Measurements from ENCODE around the gene IL17RD.

DNA sequence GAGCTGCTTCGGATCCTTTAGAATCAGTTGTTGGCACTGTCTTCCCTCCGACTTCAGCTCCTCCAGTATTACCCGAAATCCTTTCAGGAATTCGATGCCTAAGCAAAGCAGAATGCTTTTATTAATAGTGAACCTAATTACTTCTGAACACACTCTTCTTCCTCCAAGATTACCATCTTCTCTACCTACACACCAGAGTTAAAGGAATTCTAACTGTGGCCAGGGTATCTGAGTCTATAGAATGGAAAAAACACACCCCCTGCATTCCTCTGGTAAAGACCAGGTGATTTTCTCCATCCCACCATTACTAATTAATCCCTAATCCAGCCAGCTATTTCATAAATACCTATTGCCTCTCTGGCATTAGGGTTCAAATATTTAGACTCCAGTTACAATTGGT is 54.9 kb downstream of the IL17RD start:
- TF ChIP-seq CTCF (IDR thresholded peaks at IDR 0.05) (no peak), EZH2 (IDR thresholded peaks at IDR 0.05) (no peak), EZH2phosphoT487 (IDR thresholded peaks at IDR 0.05) (no peak)
